DOHH2 (cell line): ENCODE measurements around the gene TTLL9.
"Not testable (repeated sequence)": the region's sequence is repeated elsewhere in the genome, so short reads cannot be mapped to it uniquely, and the experiment has no call there.

Experiments
- H3F3A ChIP-seq: fragments of 200-600 bp; sonication (generic), shearing (Covaris generic); 2 replicates; pipeline ENCODE4 v1.6.0; 2016; ENCODE audit warnings: antibody characterized with exemption, mild to moderate bottlenecking; ENCODE audit not compliant: control insufficient read depth, insufficient read depth
- H3K27ac ChIP-seq: fragments of 200-600 bp; sonication (generic); 2 replicates; pipeline ENCODE4 v1.5.1; 2014; ENCODE audit warnings: low read depth, mild to moderate bottlenecking, low read length, moderate library complexity
- H3K27me3 ChIP-seq: fragments of 200-600 bp; sonication (generic); 2 replicates; pipeline ENCODE4 v1.6.1; 2014; ENCODE audit warnings: mild to moderate bottlenecking, low read length, mixed read lengths; ENCODE audit not compliant: control insufficient read depth
- H3K36me3 ChIP-seq: fragments of 200-600 bp; sonication (generic); 2 replicates; pipeline ENCODE4 v1.6.1; 2014; ENCODE audit warnings: mild to moderate bottlenecking, low read length, moderate library complexity, mixed read lengths; ENCODE audit not compliant: control insufficient read depth
- H3K4me1 ChIP-seq: fragments of 200-600 bp; sonication (generic); 2 replicates; pipeline ENCODE4 v1.6.1; 2014; ENCODE audit warnings: mild to moderate bottlenecking, low read length, mixed read lengths; ENCODE audit not compliant: control insufficient read depth
- H3K4me2 ChIP-seq: fragments of 200-600 bp; sonication (generic); 2 replicates; pipeline ENCODE4 v1.6.0; 2014; ENCODE audit warnings: mild to moderate bottlenecking, low read length, moderate library complexity
- H3K4me3 ChIP-seq: fragments of 200-600 bp; sonication (generic); 2 replicates; pipeline ENCODE4 v1.5.1; 2014; ENCODE audit warnings: mild to moderate bottlenecking, low read length, mixed read lengths
- H3K79me2 ChIP-seq: fragments of 200-600 bp; sonication (generic); 2 replicates; pipeline ENCODE4 v1.6.1; 2014; ENCODE audit warnings: mild to moderate bottlenecking, low read length, mixed read lengths; ENCODE audit not compliant: control insufficient read depth
- H3K9me2 ChIP-seq: fragments of 200-600 bp; sonication (generic); replicated peaks from 2 replicates; pipeline ENCODE4 v1.6.1; 2014; ENCODE audit warnings: mild to moderate bottlenecking, low read length, mixed read lengths; ENCODE audit not compliant: control insufficient read depth
- H3K9me3 ChIP-seq: fragments of 200-600 bp; sonication (generic); 2 replicates; pipeline ENCODE4 v1.6.1; 2014; ENCODE audit warnings: antibody characterized with exemption, low read length, mixed read lengths; ENCODE audit not compliant: control insufficient read depth, insufficient read depth
- H4K20me1 ChIP-seq: fragments of 200-600 bp; sonication (generic); 2 replicates; pipeline ENCODE4 v1.6.0; 2014; ENCODE audit warnings: low read depth, mild to moderate bottlenecking, antibody characterized with exemption, low read length, moderate library complexity; ENCODE audit not compliant: control insufficient read depth, insufficient read depth
- CTCF ChIP-seq: fragments of 200-600 bp; sonication (generic); IDR thresholded peaks from one replicate; pipeline ENCODE4 v1.5.1; 2014; ENCODE audit warnings: antibody characterized with exemption, mild to moderate bottlenecking, low read depth, low read length; ENCODE audit not compliant: poor library complexity, severe bottlenecking
- EZH2phosphoT487 ChIP-seq: fragments of 200-600 bp; sonication (generic); IDR thresholded peaks from 2 replicates; pipeline ENCODE4 v1.6.1; 2017; ENCODE audit warnings: borderline replicate concordance, mild to moderate bottlenecking, antibody characterized with exemption, low read length, moderate library complexity, mixed read lengths

TTLL9 gene

GRCh38 chr20:31826074-31826473, 44.4 kb upstream of the TTLL9 start:
- Histone ChIP-seq H3K36me3 (no peaks in the 10 kb centered on the region), H3K4me3 (no peak overlapping the region), H4K20me1 (no peaks in the 10 kb centered on the region; the same call in 1 of the 2 replicates), H3K27ac (no peak overlapping the region), H3F3A (no peaks in the 10 kb centered on the region), H3K79me2 (no peaks in the 10 kb centered on the region), H3K27me3 (no peaks in the 10 kb centered on the region), H3K9me3 (no peaks in the 10 kb centered on the region), H3K4me1 (peaks cover 6% of the 10 kb centered on the region; the same call in 1 of the 2 replicates), H3K9me2 (no peaks in the 10 kb centered on the region), H3K4me2 (no peak overlapping the region)
- no peak for TF ChIP-seq CTCF

GRCh38 chr20:31827059-31827458, 43.4 kb upstream of the TTLL9 start:
- Histone ChIP-seq H3F3A (no peaks in the 10 kb centered on the region), H3K4me3 (no peak overlapping the region), H3K9me3 (no peaks in the 10 kb centered on the region), H3K9me2 (no peaks in the 10 kb centered on the region), H3K27ac (no peak overlapping the region), H3K27me3 (no peaks in the 10 kb centered on the region), H3K4me1 (peaks cover 6% of the 10 kb centered on the region; the same call in 1 of the 2 replicates), H3K36me3 (no peaks in the 10 kb centered on the region), H3K79me2 (no peaks in the 10 kb centered on the region), H3K4me2 (no peak overlapping the region), H4K20me1 (no peaks in the 10 kb centered on the region; the same call in 1 of the 2 replicates)
- TF ChIP-seq CTCF (no peak), EZH2phosphoT487 (no peak)

- not testable (repeated sequence) for H3K4me1 ChIP-seq, H3F3A ChIP-seq, H3K79me2 ChIP-seq
These were observed 42.4 kb upstream of the TTLL9 start for GRCh38 chr20:31828016-31828415.

GRCh38 chr20:31829731-31830130, 40.7 kb upstream of the TTLL9 start:
- no peaks in the 10 kb centered on the region for H3K27me3 ChIP-seq
- H3F3A ChIP-seq = no peaks in the 10 kb centered on the region
- no peaks in the 10 kb centered on the region for H3K9me3 ChIP-seq
- H3K9me2 ChIP-seq = no peaks in the 10 kb centered on the region
- no peaks in the 10 kb centered on the region; the same call in 1 of the 2 replicates for H4K20me1 ChIP-seq
- H3K79me2 ChIP-seq = no peaks in the 10 kb centered on the region
- no peak overlapping the region for H3K4me2 ChIP-seq
- TF ChIP-seq EZH2phosphoT487 (no peak), CTCF (no peak)
- H3K27ac ChIP-seq = no peak overlapping the region
- no peaks in the 10 kb centered on the region for H3K4me1 ChIP-seq
- H3K4me3 ChIP-seq = no peak overlapping the region
- H3K36me3 ChIP-seq = no peaks in the 10 kb centered on the region

More at GRCh38 chr20:31828016-31828415, 42.4 kb upstream of the TTLL9 start:
- not testable (repeated sequence) for H3K27ac ChIP-seq, H3K4me2 ChIP-seq, H4K20me1 ChIP-seq, H3K27me3 ChIP-seq, H3K9me3 ChIP-seq, H3K36me3 ChIP-seq, H3K9me2 ChIP-seq, H3K4me3 ChIP-seq
